GM23338 (cell line): ENCODE data around the gene COL6A3. TPM values are rescaled to one million over a fixed set of nuclear protein-coding genes. Genes with fewer than 3 reads are reported as not detected.
A peak's percentile ranks its signal among the peaks of the same experiment; 100 is the strongest.

Experiments
- ATAC-seq: fragments of 200-7000 bp; cut with Tn5 transposase; 3 replicates; pipeline ENCODE4 v1.9.1; 2020
- DNase-seq: peaks from one replicate; pipeline ENCODE4 v3.0.0-alpha.2; 2015; ENCODE audit warnings: low spot score
- H2AFZ ChIP-seq: fragments of 200-600 bp; sonication (generic); 2 replicates; pipeline ENCODE4 v1.8.0; 2016; ENCODE audit warnings: antibody characterized with exemption, mild to moderate bottlenecking, moderate library complexity
- H3F3A ChIP-seq: fragments of 200-600 bp; sonication (generic); replicated peaks from 2 replicates; pipeline ENCODE4 v1.8.0; 2017; ENCODE audit warnings: antibody characterized with exemption, mixed run types, low read depth
- H3K27ac ChIP-seq: fragments of 200-600 bp; sonication (generic); 2 replicates; pipeline ENCODE4 v1.6.1; 2016; ENCODE audit warnings: low read depth
- H3K27me3 ChIP-seq: fragments of 200-600 bp; sonication (generic); 2 replicates; pipeline ENCODE4 v1.8.0; 2016; ENCODE audit warnings: mild to moderate bottlenecking, mixed run types, moderate library complexity; ENCODE audit not compliant: insufficient read depth
- H3K36me3 ChIP-seq: fragments of 200-600 bp; sonication (generic); 2 replicates; pipeline ENCODE4 v1.8.0; 2016; ENCODE audit warnings: mild to moderate bottlenecking; ENCODE audit not compliant: insufficient read depth
- H3K4me1 ChIP-seq: fragments of 200-600 bp; sonication (generic); 2 replicates; pipeline ENCODE4 v1.8.0; 2016; ENCODE audit warnings: mild to moderate bottlenecking, moderate library complexity; ENCODE audit not compliant: insufficient read depth
- H3K4me2 ChIP-seq: fragments of 200-600 bp; sonication (generic); 2 replicates; pipeline ENCODE4 v1.7.1; 2017; ENCODE audit warnings: mixed run types
- H3K4me3 ChIP-seq: fragments of 200-600 bp; sonication (generic); 2 replicates; pipeline ENCODE4 v1.6.1; 2016; ENCODE audit warnings: mixed run types
- H3K79me2 ChIP-seq: fragments of 200-600 bp; sonication (generic); replicated peaks from 2 replicates; pipeline ENCODE4 v1.8.0; 2017; ENCODE audit warnings: mild to moderate bottlenecking; ENCODE audit not compliant: insufficient read depth
- H3K9me2 ChIP-seq: fragments of 200-600 bp; sonication (generic); 2 replicates; pipeline ENCODE4 v1.8.0; 2017; ENCODE audit not compliant: insufficient read depth
- H4K20me1 ChIP-seq: fragments of 200-600 bp; sonication (generic); replicated peaks from 2 replicates; pipeline ENCODE4 v1.8.0; 2017; ENCODE audit warnings: mild to moderate bottlenecking; ENCODE audit not compliant: insufficient read depth
- H3K27ac Mint-ChIP-seq: 2 replicates; pipeline ENCODE4 v1.8.0; 2020; ENCODE audit warnings: inconsistent platforms, mild to moderate bottlenecking, moderate library complexity, mixed read lengths
- H3K27me3 Mint-ChIP-seq: 3 replicates; pipeline ENCODE4 v1.8.0; 2022; ENCODE audit warnings: low read depth, mild to moderate bottlenecking, moderate library complexity, mixed read lengths, inconsistent platforms; ENCODE audit not compliant: insufficient read depth, poor library complexity
- H3K36me3 Mint-ChIP-seq: 3 replicates; pipeline ENCODE4 v1.8.0; 2021; ENCODE audit warnings: low read depth, mild to moderate bottlenecking, inconsistent platforms, moderate library complexity, mixed read lengths
- H3K4me1 Mint-ChIP-seq: 3 replicates; pipeline ENCODE4 v1.8.0; 2020; ENCODE audit warnings: mild to moderate bottlenecking, inconsistent platforms, mixed read lengths
- H3K4me3 Mint-ChIP-seq: 3 replicates; pipeline ENCODE4 v1.8.0; 2021; ENCODE audit warnings: moderate library complexity, mild to moderate bottlenecking, inconsistent platforms, mixed read lengths
- H3K9me3 Mint-ChIP-seq: 3 replicates; pipeline ENCODE4 v1.8.0; 2020; ENCODE audit warnings: moderate library complexity, mild to moderate bottlenecking, inconsistent platforms, mixed read lengths
- CREB1 ChIP-seq: fragments of 250-450 bp; sonication (Bioruptor Pico); IDR thresholded peaks from 2 replicates; pipeline ENCODE4 v1.5.0; 2020; ENCODE audit warnings: low read depth, mild to moderate bottlenecking, moderate library complexity
- JUNB ChIP-seq: IDR thresholded peaks from one replicate; pipeline ENCODE4 v1.6.1; 2016; ENCODE audit warnings: antibody characterized with exemption; ENCODE audit not compliant: unreplicated experiment
- NANOG ChIP-seq: IDR thresholded peaks from 2 replicates; pipeline ENCODE4 v1.6.1; 2016; ENCODE audit warnings: antibody characterized with exemption, borderline replicate concordance
- ZNF462 ChIP-seq: fragments of 250-450 bp; sonication (Bioruptor Pico); IDR thresholded peaks from 2 replicates; pipeline ENCODE4 v1.5.0; 2020; ENCODE audit warnings: mild to moderate bottlenecking, moderate library complexity
- polyA plus RNA-seq: library from polyadenylated mRNA; unstranded; fragments of >200 nt; fragmentation: Nextera tagmentation; extraction: Ambion mirVana; gene quantifications from 2 replicates; pipeline ENCODE4 v1.2.1, GENCODE V29; 2016
- total RNA-seq: library from RNA; depleted of rRNA; stranded (reverse); fragments of >200 nt; shearing (Covaris generic); gene quantifications from 2 replicates; pipeline ENCODE4 v1.2.3, GENCODE V29; 2014
- TF ChIP-seq, protein P1 (sequence below): IDR thresholded peaks from one replicate; pipeline ENCODE4 v1.6.1; 2018; ENCODE audit warnings: antibody characterized with exemption; ENCODE audit not compliant: unreplicated experiment
- TF ChIP-seq, protein P2 (sequence below), 2 experiments: fragments of 200-600 bp in 1 of 2; sonication (generic) in 1 of 2; conservative IDR thresholded peaks; 2 replicates each; pipeline versions ENCODE4 v1.5.1 to v1.6.1; 2016 to 2017; ENCODE audit warnings: antibody characterized with exemption in 2 of 2, low read depth in 2 of 2, mild to moderate bottlenecking in 2 of 2, moderate library complexity in 1 of 2
- TF ChIP-seq, protein P3 (sequence below): IDR thresholded peaks from 2 replicates; pipeline ENCODE4 v1.6.1; 2016; ENCODE audit warnings: antibody characterized with exemption

The COL6A3 gene
- total and polyA plus RNA-seq, 2 experiments from 2014 or later = 1.2 to 7.3 TPM

DNA sequence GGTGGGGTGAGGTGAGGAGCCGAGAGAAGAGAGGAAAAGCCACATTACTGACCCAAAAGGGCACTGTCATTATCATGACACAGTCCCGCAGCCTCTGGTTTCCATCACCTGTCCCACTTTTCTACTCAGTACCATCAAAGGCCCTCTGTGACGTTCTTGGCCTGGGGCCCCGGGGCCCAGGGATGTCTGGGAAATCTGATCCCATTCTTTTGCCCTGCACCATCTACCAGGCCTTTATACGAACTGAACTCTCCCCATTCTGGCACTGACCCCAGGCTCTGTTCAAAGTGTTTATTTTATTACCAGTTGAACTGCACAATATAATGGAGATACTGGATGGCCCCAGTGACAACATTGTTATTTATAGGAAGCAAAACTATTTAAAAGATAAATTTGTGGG lies 89.1 kb downstream of the COL6A3 start (continued):
- no peak for TF ChIP-seq ZNF462 (CRISPR knock-in tag)
- TF ChIP-seq, protein P1, sequence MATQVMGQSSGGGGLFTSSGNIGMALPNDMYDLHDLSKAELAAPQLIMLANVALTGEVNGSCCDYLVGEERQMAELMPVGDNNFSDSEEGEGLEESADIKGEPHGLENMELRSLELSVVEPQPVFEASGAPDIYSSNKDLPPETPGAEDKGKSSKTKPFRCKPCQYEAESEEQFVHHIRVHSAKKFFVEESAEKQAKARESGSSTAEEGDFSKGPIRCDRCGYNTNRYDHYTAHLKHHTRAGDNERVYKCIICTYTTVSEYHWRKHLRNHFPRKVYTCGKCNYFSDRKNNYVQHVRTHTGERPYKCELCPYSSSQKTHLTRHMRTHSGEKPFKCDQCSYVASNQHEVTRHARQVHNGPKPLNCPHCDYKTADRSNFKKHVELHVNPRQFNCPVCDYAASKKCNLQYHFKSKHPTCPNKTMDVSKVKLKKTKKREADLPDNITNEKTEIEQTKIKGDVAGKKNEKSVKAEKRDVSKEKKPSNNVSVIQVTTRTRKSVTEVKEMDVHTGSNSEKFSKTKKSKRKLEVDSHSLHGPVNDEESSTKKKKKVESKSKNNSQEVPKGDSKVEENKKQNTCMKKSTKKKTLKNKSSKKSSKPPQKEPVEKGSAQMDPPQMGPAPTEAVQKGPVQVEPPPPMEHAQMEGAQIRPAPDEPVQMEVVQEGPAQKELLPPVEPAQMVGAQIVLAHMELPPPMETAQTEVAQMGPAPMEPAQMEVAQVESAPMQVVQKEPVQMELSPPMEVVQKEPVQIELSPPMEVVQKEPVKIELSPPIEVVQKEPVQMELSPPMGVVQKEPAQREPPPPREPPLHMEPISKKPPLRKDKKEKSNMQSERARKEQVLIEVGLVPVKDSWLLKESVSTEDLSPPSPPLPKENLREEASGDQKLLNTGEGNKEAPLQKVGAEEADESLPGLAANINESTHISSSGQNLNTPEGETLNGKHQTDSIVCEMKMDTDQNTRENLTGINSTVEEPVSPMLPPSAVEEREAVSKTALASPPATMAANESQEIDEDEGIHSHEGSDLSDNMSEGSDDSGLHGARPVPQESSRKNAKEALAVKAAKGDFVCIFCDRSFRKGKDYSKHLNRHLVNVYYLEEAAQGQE = no peak
- TF ChIP-seq CREB1 (CRISPR knock-in tag) = no peak

- no peaks in the 10 kb centered on the region for H3K36me3 ChIP-seq
- H3K27me3 ChIP-seq = no peaks in the 10 kb centered on the region
- H3K27ac ChIP-seq = no peak overlapping the region
- Mint-ChIP-seq H3K27ac (no peak overlapping the region), H3K4me3 (no peak overlapping the region), H3K36me3 (no peaks in the 10 kb centered on the region), H3K9me3 (no peaks in the 10 kb centered on the region), H3K4me1 (peaks cover 2% of the 10 kb centered on the region; the same call in 1 of the 3 replicates), H3K27me3 (peaks cover 2% of the 10 kb centered on the region)
- no peak overlapping the region for H3K4me2 ChIP-seq
- no peak overlapping the region for H3K4me3 ChIP-seq
- H3K4me1 ChIP-seq = no peaks in the 10 kb centered on the region
- H4K20me1 ChIP-seq = no peaks in the 10 kb centered on the region
- H2AFZ ChIP-seq = peak overlapping the region; percentile 59; the same call in 1 of the 2 replicates
- H3K9me2 ChIP-seq = peaks cover 7% of the 10 kb centered on the region
- no peak for DNase-seq
- no peaks in the 10 kb centered on the region for H3F3A ChIP-seq
- no peak for ATAC-seq
- no peaks in the 10 kb centered on the region for H3K79me2 ChIP-seq
- TF ChIP-seq, protein P2, sequence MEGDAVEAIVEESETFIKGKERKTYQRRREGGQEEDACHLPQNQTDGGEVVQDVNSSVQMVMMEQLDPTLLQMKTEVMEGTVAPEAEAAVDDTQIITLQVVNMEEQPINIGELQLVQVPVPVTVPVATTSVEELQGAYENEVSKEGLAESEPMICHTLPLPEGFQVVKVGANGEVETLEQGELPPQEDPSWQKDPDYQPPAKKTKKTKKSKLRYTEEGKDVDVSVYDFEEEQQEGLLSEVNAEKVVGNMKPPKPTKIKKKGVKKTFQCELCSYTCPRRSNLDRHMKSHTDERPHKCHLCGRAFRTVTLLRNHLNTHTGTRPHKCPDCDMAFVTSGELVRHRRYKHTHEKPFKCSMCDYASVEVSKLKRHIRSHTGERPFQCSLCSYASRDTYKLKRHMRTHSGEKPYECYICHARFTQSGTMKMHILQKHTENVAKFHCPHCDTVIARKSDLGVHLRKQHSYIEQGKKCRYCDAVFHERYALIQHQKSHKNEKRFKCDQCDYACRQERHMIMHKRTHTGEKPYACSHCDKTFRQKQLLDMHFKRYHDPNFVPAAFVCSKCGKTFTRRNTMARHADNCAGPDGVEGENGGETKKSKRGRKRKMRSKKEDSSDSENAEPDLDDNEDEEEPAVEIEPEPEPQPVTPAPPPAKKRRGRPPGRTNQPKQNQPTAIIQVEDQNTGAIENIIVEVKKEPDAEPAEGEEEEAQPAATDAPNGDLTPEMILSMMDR (conservative IDR thresholded peaks at IDR 0.05; ENCODE audit: low read depth in 2 of 2) = no peak
- TF ChIP-seq, protein P3, sequence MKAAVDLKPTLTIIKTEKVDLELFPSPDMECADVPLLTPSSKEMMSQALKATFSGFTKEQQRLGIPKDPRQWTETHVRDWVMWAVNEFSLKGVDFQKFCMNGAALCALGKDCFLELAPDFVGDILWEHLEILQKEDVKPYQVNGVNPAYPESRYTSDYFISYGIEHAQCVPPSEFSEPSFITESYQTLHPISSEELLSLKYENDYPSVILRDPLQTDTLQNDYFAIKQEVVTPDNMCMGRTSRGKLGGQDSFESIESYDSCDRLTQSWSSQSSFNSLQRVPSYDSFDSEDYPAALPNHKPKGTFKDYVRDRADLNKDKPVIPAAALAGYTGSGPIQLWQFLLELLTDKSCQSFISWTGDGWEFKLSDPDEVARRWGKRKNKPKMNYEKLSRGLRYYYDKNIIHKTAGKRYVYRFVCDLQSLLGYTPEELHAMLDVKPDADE = no peak
- TF ChIP-seq JUNB = no peak
- no peak for TF ChIP-seq NANOG
These were observed 89.5 kb downstream of the COL6A3 start for GRCh38 chr2:237324405-237324831.
